SU-DHL-6 (cell line): ENCODE results near the gene ARL16.

Source experiments
- H2AFZ ChIP-seq: fragments of 200-600 bp; sonication (generic); 2 replicates; pipeline ENCODE4 v1.6.1; 2014; ENCODE audit warnings: low read depth, mild to moderate bottlenecking, moderate library complexity, mixed read lengths, antibody characterized with exemption, low read length; ENCODE audit not compliant: severe bottlenecking
- H3F3A ChIP-seq: fragments of 200-600 bp; shearing (Covaris generic); 2 replicates; pipeline ENCODE4 v1.6.0; 2016; ENCODE audit warnings: antibody characterized with exemption, mild to moderate bottlenecking; ENCODE audit not compliant: insufficient read depth
- H3K27ac ChIP-seq: fragments of 200-600 bp; sonication (generic); 2 replicates; pipeline ENCODE4 v1.5.1; 2016; ENCODE audit warnings: low read depth, mild to moderate bottlenecking, low read length, moderate library complexity, mixed read lengths
- H3K27me3 ChIP-seq: fragments of 200-600 bp; sonication (generic), shearing (Covaris generic); 2 replicates; pipeline ENCODE4 v1.6.0; 2014; ENCODE audit warnings: mild to moderate bottlenecking, low read length
- H3K36me3 ChIP-seq: fragments of 200-600 bp; sonication (generic); 2 replicates; pipeline ENCODE4 v1.6.1; 2014; ENCODE audit warnings: mild to moderate bottlenecking, low read length, mixed read lengths
- H3K4me2 ChIP-seq: fragments of 300-600, 200-600 bp; shearing (Covaris generic), sonication (generic); 2 replicates; pipeline ENCODE4 v1.6.0; 2014; ENCODE audit warnings: low read length, low read depth, mild to moderate bottlenecking; ENCODE audit not compliant: poor library complexity, severe bottlenecking
- H3K4me3 ChIP-seq: fragments of 200-600 bp; sonication (generic); 2 replicates; pipeline ENCODE4 v1.5.1; 2014; ENCODE audit warnings: antibody characterized with exemption, low read length, mild to moderate bottlenecking, mixed read lengths; ENCODE audit not compliant: insufficient read depth, poor library complexity, severe bottlenecking
- H3K79me2 ChIP-seq: fragments of 200-600 bp; sonication (generic); 2 replicates; pipeline ENCODE4 v1.6.1; 2014; ENCODE audit warnings: mild to moderate bottlenecking, low read length, moderate library complexity; ENCODE audit not compliant: insufficient read depth
- H3K9ac ChIP-seq: fragments of 200-600 bp; sonication (generic); 2 replicates; pipeline ENCODE4 v1.7.0; 2014; ENCODE audit warnings: mild to moderate bottlenecking, low read length
- H3K9me2 ChIP-seq: fragments of 200-600 bp; sonication (generic); replicated peaks from 2 replicates; pipeline ENCODE4 v1.6.1; 2014; ENCODE audit warnings: low read length; ENCODE audit not compliant: insufficient read depth
- H3K9me3 ChIP-seq: fragments of 200-600 bp; sonication (generic); 2 replicates; pipeline ENCODE4 v1.6.1; 2014; ENCODE audit warnings: low read length, mixed read lengths; ENCODE audit not compliant: insufficient read depth
- H4K20me1 ChIP-seq: fragments of 200-600 bp; sonication (generic); 2 replicates; pipeline ENCODE4 v1.6.1; 2014; ENCODE audit warnings: low read depth, mild to moderate bottlenecking, antibody characterized with exemption, low read length, moderate library complexity, mixed read lengths
- EZH2phosphoT487 ChIP-seq: fragments of 200-600 bp; sonication (generic), shearing (Covaris generic); conservative IDR thresholded peaks from 2 replicates; pipeline ENCODE4 v1.6.1; 2018; ENCODE audit warnings: mild to moderate bottlenecking, antibody characterized with exemption, low read length, moderate library complexity, mixed read lengths
- TF ChIP-seq, protein P1 (sequence below): fragments of 200-600 bp; sonication (generic); IDR thresholded peaks from one replicate; pipeline ENCODE4 v1.5.1; 2017; ENCODE audit warnings: antibody characterized with exemption, mild to moderate bottlenecking, low read length, moderate library complexity; ENCODE audit not compliant: insufficient read depth, poor library complexity, severe bottlenecking

Gene ARL16

DNA sequence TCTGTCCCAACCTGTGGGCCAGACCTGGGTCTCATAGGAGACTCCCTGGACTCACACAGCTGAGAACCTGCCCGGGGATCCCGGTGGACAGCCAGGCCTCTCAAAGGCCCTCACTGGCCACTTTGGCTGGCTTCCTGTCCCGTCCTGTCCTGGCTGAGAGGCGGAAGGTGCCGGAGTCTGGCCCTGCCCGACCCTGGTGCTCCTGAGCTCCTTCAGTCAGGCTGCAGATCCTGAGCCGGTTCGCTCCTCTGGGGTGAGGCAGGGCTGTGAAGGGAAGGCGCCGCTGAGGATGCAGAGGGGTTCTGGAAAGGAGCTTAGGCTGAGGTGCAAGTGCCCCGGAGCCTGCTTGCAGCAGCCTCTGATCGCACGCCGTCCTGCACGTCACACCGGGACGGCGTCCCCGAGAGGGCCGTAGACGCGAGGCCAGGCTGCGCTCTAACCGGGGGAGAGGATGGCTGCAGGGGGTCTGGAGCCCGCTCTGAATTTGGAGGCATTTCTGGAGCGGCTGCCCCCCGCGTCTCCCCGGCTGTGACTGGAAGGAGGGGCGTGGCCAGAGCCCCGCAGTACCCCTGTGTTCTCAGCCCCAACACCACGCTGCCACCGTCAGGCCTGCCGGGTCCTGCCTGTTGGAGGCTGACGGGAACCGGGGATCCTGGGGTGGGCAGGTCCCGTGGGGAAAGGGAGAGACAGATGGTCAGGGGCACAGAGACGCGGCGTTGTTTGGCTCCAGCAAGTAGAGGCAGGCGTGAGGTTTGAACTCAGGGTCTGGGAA is 4.4 kb upstream of the ARL16 start:
- H3F3A ChIP-seq = no peaks in the 10 kb centered on the region
- H3K27ac ChIP-seq = no peak overlapping the region
- no peak overlapping the region for H3K4me2 ChIP-seq
- no peaks in the 10 kb centered on the region for H3K9me2 ChIP-seq
- H3K9me3 ChIP-seq = no peaks in the 10 kb centered on the region
- H2AFZ ChIP-seq = no peak overlapping the region
- no peak overlapping the region for H3K9ac ChIP-seq
- H3K79me2 ChIP-seq = peaks cover 33% of the 10 kb centered on the region
- H3K27me3 ChIP-seq = no peaks in the 10 kb centered on the region
- TF ChIP-seq, protein P1, sequence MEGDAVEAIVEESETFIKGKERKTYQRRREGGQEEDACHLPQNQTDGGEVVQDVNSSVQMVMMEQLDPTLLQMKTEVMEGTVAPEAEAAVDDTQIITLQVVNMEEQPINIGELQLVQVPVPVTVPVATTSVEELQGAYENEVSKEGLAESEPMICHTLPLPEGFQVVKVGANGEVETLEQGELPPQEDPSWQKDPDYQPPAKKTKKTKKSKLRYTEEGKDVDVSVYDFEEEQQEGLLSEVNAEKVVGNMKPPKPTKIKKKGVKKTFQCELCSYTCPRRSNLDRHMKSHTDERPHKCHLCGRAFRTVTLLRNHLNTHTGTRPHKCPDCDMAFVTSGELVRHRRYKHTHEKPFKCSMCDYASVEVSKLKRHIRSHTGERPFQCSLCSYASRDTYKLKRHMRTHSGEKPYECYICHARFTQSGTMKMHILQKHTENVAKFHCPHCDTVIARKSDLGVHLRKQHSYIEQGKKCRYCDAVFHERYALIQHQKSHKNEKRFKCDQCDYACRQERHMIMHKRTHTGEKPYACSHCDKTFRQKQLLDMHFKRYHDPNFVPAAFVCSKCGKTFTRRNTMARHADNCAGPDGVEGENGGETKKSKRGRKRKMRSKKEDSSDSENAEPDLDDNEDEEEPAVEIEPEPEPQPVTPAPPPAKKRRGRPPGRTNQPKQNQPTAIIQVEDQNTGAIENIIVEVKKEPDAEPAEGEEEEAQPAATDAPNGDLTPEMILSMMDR = no peak
- TF ChIP-seq EZH2phosphoT487 = no peak
- no peaks in the 10 kb centered on the region for H3K36me3 ChIP-seq
- no peaks in the 10 kb centered on the region for H4K20me1 ChIP-seq
- no peak overlapping the region for H3K4me3 ChIP-seq

DNA sequence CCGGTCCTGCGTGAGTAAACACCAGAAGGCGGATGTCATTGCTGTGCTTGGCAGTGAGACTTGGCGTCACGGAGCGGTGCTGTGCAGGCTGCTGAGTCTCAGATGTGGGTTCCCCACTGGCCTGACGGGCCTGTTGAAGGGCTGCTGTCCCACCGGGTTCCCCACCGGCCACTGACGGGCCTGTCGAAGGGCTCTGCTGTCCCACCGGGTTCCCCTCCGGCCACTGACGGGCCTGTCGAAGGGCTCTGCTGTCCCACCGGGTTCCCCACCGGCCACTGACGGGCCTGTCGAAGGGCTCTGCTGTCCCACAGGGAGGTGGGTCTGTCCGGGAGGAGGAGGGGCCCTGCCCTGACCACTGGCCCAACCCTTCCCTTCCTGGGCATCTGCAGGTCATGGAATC is 3.0 kb upstream of the ARL16 start:
- no peaks in the 10 kb centered on the region for H3F3A ChIP-seq
- no peak overlapping the region for H2AFZ ChIP-seq
- peaks cover 47% of the 10 kb centered on the region for H3K79me2 ChIP-seq
- H3K27ac ChIP-seq = no peak overlapping the region
- no peak overlapping the region for H3K4me2 ChIP-seq
- no peak for TF ChIP-seq EZH2phosphoT487
- TF ChIP-seq, protein P1 = no peak
- H3K9me3 ChIP-seq = no peaks in the 10 kb centered on the region
- no peaks in the 10 kb centered on the region for H4K20me1 ChIP-seq
- H3K27me3 ChIP-seq = no peaks in the 10 kb centered on the region
- H3K4me3 ChIP-seq = no peak overlapping the region
- H3K9ac ChIP-seq = no peak overlapping the region
- H3K9me2 ChIP-seq = no peaks in the 10 kb centered on the region
- H3K36me3 ChIP-seq = no peaks in the 10 kb centered on the region

DNA sequence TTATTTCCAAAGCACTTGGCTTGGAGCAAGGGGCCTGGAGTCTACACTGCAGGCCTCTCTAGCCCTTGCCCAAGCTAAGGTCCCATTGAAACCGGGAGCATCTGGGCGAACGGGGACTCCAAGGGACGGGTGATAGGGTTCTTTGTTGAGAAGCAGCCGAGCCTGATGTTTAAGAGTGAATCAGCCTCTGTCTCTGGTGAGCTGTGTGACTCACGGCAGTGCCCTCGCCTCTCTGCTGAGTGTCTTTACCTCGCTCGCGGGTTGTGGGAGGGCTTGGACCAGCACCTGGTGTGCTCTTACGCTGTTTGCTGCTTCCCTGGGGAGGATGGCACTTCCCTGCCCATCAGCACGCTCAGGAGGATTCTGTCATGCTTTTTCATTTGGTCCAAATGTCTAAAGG is 1.5 kb upstream of the ARL16 start:
- Histone ChIP-seq H3K9ac (peak overlapping the region; percentile 86), H3K79me2 (peaks cover 49% of the 10 kb centered on the region), H3K27ac (no peak overlapping the region)

More for the DNA sequence above, 1.5 kb upstream of the ARL16 start:
- no peaks in the 10 kb centered on the region for H3K9me2 ChIP-seq
- no peaks in the 10 kb centered on the region for H3K27me3 ChIP-seq
- no peaks in the 10 kb centered on the region for H3F3A ChIP-seq
- H3K36me3 ChIP-seq = no peaks in the 10 kb centered on the region
- TF ChIP-seq, protein P1 = no peak
- no peak for TF ChIP-seq EZH2phosphoT487
- no peaks in the 10 kb centered on the region for H4K20me1 ChIP-seq
- no peaks in the 10 kb centered on the region for H3K9me3 ChIP-seq
- peak overlapping the region; percentile 84 for H3K4me3 ChIP-seq
- H3K4me2 ChIP-seq = peak overlapping the region; percentile 76
- no peak overlapping the region for H2AFZ ChIP-seq
